ENCODE measurements around the gene ELSPBP1.
"Not testable (repeated sequence)": the region's sequence is repeated elsewhere in the genome, so short reads cannot be mapped to it uniquely, and the experiment has no call there.

Gene ELSPBP1

DNA sequence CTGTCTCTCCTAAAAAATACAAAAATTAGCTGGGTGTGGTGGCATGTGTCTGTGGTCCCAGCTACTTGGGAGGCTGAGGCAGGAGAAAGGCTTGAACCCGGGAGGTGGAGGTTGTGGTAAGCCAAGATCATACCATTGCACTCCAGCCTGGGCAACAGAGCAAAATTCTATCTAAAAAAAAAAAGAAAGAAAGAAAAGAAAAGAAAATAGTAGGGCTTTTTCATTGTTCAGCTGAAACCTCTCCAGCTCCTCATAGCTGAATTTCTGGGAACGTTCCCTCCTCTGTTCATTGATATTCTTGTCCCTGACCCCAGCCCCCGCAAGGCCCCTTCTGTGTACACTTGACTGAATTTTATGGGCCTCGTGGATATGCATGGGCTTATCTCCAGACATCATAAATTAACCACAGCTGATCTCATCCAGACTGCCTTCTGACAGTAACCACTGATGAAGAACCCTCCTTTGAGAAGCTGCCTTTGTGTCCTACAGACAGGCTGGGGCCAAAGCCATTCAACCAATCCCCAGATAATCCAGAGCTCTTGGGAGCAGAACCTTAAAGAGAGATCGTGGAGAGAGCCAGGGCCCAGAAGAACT, at the start of gene ELSPBP1:
Gene ELSPBP1 (plus strand): TSS at position 424 of the 594 bp plus-strand sequence. CDS start 14,036 bp downstream, outside the sequence.
- H3K4me3 ChIP-seq (replicated peaks in 1 of 2; ENCODE audit: low read depth in 2 of 2, low read length in 2 of 2), result no peak within 1 kb of the TSS
- TF ChIP-seq, protein P1, sequence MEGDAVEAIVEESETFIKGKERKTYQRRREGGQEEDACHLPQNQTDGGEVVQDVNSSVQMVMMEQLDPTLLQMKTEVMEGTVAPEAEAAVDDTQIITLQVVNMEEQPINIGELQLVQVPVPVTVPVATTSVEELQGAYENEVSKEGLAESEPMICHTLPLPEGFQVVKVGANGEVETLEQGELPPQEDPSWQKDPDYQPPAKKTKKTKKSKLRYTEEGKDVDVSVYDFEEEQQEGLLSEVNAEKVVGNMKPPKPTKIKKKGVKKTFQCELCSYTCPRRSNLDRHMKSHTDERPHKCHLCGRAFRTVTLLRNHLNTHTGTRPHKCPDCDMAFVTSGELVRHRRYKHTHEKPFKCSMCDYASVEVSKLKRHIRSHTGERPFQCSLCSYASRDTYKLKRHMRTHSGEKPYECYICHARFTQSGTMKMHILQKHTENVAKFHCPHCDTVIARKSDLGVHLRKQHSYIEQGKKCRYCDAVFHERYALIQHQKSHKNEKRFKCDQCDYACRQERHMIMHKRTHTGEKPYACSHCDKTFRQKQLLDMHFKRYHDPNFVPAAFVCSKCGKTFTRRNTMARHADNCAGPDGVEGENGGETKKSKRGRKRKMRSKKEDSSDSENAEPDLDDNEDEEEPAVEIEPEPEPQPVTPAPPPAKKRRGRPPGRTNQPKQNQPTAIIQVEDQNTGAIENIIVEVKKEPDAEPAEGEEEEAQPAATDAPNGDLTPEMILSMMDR (IDR thresholded peaks at IDR 0.05; ENCODE audit: low read depth, low read length), result no peak
- no peak for DNase-seq (ENCODE audit: low read depth in 2 of 2)

DNA sequence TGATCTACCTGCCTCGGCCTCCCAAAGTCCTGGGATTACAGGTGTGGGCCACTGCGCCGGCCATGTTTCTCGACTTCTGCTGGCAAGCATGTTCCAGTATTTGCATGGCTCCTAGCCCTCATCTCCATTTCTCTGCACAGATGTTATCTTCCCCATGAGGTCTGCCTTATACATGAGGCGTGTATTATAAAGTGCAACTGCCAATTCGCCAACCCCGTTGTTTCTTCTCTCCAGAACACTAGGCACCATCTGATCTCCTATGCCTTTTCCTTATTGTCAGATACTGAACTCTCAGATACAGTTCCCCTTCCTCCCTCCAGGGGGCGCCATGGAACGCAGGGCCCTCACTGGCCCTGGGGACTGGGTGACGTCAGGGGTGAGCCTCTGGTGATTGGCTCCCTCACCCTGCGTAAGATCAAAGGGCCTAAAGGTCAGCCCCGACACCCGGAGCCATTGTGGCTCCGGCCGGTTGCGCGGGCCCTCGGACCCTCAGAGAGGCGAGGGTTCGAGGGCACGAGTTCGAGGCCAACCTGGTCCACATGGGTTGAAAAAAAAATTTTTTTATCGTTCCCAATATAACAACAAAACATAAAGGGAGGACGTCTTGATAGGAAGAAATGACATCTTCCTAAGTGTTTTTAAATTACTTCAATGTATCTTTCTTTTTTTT, 44.4 kb upstream of the ELSPBP1 start:
- TF ChIP-seq, protein P1 (IDR thresholded peaks at IDR 0.05; ENCODE audit: low read depth, low read length), result peak; percentile 15
- H3K4me3 ChIP-seq (replicated peaks in 1 of 2; ENCODE audit: low read depth in 2 of 2, low read length in 2 of 2); DNase-seq (ENCODE audit: low read depth in 2 of 2): not testable (repeated sequence)

DNA sequence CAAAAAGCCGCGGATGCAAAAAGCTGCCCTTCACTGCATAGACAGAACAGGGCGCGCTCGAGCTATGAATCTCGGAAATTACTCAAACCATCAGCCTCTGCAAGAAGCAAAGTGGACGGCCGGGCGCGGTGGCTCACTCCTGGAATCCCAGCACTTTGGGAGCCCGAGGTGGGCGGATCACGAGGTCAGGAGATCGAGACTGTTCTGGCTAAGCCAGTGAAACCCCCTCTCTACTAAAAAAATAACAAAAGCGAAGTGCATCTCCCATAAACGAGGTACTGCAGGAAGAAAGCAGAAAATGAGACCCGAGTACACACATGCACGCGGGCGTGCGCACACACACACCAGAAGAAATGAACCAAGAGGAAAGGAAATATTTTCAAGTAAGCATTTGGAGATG, 42.3 kb upstream of the ELSPBP1 start:
- not testable (repeated sequence) for H3K4me3 ChIP-seq (replicated peaks in 1 of 2; ENCODE audit: low read depth in 2 of 2, low read length in 2 of 2); DNase-seq (ENCODE audit: low read depth in 2 of 2)

DNA sequence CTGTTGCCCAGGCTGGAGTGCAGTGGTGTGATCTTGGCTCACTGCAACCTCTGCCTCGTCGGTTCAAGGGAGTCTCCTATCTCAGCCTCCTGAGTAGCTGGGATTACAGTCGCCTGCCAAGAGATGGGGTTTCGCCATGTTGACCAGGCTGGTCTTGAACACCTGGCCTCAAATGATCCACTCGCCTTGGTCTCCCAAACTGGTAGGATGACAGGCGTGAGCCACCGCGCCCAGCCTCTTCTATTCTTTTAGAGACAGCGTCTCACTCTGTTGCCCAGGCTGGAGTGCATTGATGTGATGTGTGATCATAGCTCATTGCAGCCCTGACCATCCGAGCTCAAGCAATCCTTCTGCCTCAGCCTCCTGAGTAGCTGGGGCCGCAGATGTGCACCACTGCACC, 38.5 kb upstream of the ELSPBP1 start:
- not testable (repeated sequence) for H3K4me3 ChIP-seq (replicated peaks in 1 of 2; ENCODE audit: low read depth in 2 of 2, low read length in 2 of 2); DNase-seq (ENCODE audit: low read depth in 2 of 2)

DNA sequence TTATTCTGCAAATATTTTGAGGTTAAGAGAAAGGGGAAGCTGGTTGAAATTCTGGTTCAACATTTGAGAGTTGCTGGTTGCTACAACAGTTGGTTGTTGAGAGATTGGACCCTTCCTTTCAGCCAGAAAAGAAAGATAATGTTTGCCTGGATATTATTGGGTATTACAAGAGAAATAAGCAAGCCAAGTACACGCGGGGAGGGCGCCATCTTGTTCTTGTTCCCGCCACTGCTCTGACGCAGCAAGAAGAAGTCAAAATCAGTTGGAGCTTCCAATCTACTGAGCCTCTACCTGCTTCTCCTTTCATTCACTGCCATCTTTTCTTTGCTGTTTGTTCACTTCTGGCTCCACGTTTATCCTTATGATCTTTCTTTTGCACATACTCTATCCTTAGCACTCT, 20.9 kb upstream of the ELSPBP1 start:
- no peak for DNase-seq (ENCODE audit: low read depth in 2 of 2)
- TF ChIP-seq, protein P1 (IDR thresholded peaks at IDR 0.05; ENCODE audit: low read depth, low read length), result no peak
- no peak overlapping the region for H3K4me3 ChIP-seq (replicated peaks in 1 of 2; ENCODE audit: low read depth in 2 of 2, low read length in 2 of 2)

DNA sequence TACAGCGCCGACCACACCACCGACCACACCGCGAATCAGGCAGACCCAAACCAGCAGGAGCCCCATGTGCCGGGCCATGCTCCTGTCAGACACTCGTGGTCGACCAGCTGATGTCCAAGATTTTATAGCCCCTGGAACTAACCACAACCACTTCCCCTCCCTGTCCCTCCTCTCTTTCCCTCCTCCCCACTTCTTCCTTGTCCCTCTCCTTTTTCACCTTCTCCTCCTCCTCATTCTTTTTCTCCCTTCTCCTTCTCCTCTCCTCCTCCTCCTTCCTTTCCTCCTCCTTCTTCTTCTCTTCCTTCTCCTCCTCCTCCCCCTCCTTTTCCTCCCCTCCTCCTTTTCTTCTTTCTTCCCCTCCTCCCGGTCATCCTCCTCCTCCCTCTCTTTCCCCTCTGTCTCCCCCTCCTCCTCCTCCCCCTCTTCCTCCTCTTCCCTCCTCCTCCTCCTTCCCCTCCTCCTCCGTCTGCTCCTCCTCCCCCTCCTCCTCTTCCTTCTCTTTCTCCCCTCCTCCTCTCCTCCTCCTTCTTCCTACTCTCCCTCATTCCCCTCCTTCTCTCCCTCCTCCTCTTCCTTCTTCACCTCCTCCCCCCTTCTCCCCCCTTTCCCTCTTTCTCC, 3.1 kb upstream of the ELSPBP1 start:
- TF ChIP-seq, protein P1 (IDR thresholded peaks at IDR 0.05; ENCODE audit: low read depth, low read length), result no peak
- no peak for DNase-seq (ENCODE audit: low read depth in 2 of 2)
- H3K4me3 ChIP-seq (replicated peaks in 1 of 2; ENCODE audit: low read depth in 2 of 2, low read length in 2 of 2), result no peak overlapping the region

DNA sequence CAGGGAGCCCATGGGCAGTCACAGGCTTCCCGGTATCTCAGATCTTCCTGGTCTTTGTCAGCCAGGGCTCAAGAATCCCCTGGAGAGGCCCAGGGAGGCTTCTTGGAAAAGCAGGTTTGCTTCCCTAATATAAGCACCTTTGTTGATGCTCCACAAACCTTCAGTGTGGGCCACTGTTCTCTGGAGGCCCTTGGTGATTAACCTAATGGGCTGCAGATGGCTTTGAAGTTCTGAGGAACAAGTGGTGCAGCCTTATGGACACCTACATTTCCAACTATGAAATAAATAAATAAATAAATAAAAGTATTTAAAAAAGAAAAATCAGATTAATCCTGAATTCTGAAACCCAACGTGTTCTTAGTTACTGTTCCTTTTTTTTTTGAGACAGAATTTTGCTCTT, 2.4 kb upstream of the ELSPBP1 start, which contains the start of gene BSPH1:
Gene BSPH1 (minus strand): TSS at position 101 of the 400 bp plus-strand sequence. CDS start 89 bp downstream, at position 12.
- DNase-seq (ENCODE audit: low read depth in 2 of 2), result no peak
- TF ChIP-seq, protein P1 (IDR thresholded peaks at IDR 0.05; ENCODE audit: low read depth, low read length), result no peak
- H3K4me3 ChIP-seq (replicated peaks in 1 of 2; ENCODE audit: low read depth in 2 of 2, low read length in 2 of 2), result no peak within 1 kb of the TSS

Data from cardiac fibroblast (primary cell).